WTC11 (cell line): ENCODE measurements around the gene SERINC4. TPM values are rescaled to one million over a fixed set of nuclear protein-coding genes. Genes with fewer than 3 reads are reported as not detected.

Experiments
- CDX4 ChIP-seq: fragments of 250-450 bp; sonication (Bioruptor Pico); IDR thresholded peaks from 2 replicates; pipeline ENCODE4 v1.9.0; 2021; ENCODE audit warnings: moderate library complexity, mild to moderate bottlenecking, inconsistent platforms, borderline replicate concordance
- CREM ChIP-seq: sonication (generic); formaldehyde crosslinking; IDR thresholded peaks from 2 replicates; pipeline ENCODE4 v1.8.1; 2022; ENCODE audit warnings: mild to moderate bottlenecking, missing genetic modification reagents, moderate library complexity
- E2F5 ChIP-seq: sonication (generic); formaldehyde crosslinking; IDR thresholded peaks from 2 replicates; pipeline ENCODE4 v1.8.1; 2022; ENCODE audit warnings: mild to moderate bottlenecking, moderate library complexity, missing genetic modification reagents
- ETV6 ChIP-seq: sonication (generic); formaldehyde crosslinking; IDR thresholded peaks from 2 replicates; pipeline ENCODE4 v1.8.1; 2022; ENCODE audit warnings: mild to moderate bottlenecking, missing genetic modification reagents
- FOXJ3 ChIP-seq: sonication (generic); formaldehyde crosslinking; IDR thresholded peaks from 2 replicates; pipeline ENCODE4 v1.9.0; 2021; ENCODE audit warnings: missing genetic modification reagents, mild to moderate bottlenecking, borderline replicate concordance
- FOXP1 ChIP-seq: sonication (generic); formaldehyde crosslinking; IDR thresholded peaks from 2 replicates; pipeline ENCODE4 v1.8.0; 2022; ENCODE audit warnings: missing genetic modification reagents, mild to moderate bottlenecking, moderate library complexity, borderline replicate concordance
- FOXP4 ChIP-seq: sonication (generic); formaldehyde crosslinking; IDR thresholded peaks from 2 replicates; pipeline ENCODE4 v1.8.0; 2022; ENCODE audit warnings: mild to moderate bottlenecking, missing genetic modification reagents
- GABPB1 ChIP-seq: sonication (generic); formaldehyde crosslinking; IDR thresholded peaks from 2 replicates; pipeline ENCODE4 v1.8.1; 2023; ENCODE audit warnings: mild to moderate bottlenecking, missing genetic modification reagents
- GRHL2 ChIP-seq: fragments of 250-450 bp; sonication (Bioruptor Pico); IDR thresholded peaks from 2 replicates; pipeline ENCODE4 v1.8.0; 2022; ENCODE audit warnings: mild to moderate bottlenecking, moderate library complexity; ENCODE audit not compliant: insufficient replicate concordance, severe bottlenecking
- HMGXB4 ChIP-seq: sonication (generic); formaldehyde crosslinking; IDR thresholded peaks from 2 replicates; pipeline ENCODE4 v1.8.1; 2023; ENCODE audit warnings: mild to moderate bottlenecking, moderate library complexity, missing genetic modification reagents
- IRF2 ChIP-seq: sonication (generic); formaldehyde crosslinking; IDR thresholded peaks from 2 replicates; pipeline ENCODE4 v1.8.0; 2022; ENCODE audit warnings: low read depth, missing genetic modification reagents, borderline replicate concordance
- NFYB ChIP-seq: sonication (generic); formaldehyde crosslinking; conservative IDR thresholded peaks from 2 replicates; pipeline ENCODE4 v1.8.0; 2022; ENCODE audit warnings: low read depth, missing genetic modification reagents
- OVOL2 ChIP-seq: fragments of 250-450 bp; sonication (Bioruptor Pico); IDR thresholded peaks from 2 replicates; pipeline ENCODE4 v1.9.0; 2021; ENCODE audit warnings: mild to moderate bottlenecking, borderline replicate concordance
- PRDM15 ChIP-seq: sonication (generic); formaldehyde crosslinking; IDR thresholded peaks from 2 replicates; pipeline ENCODE4 v1.8.0; 2022; ENCODE audit warnings: missing genetic modification reagents
- RELA ChIP-seq: sonication (generic); formaldehyde crosslinking; IDR thresholded peaks from 2 replicates; pipeline ENCODE4 v1.8.1; 2022; ENCODE audit warnings: missing genetic modification reagents, mild to moderate bottlenecking, borderline replicate concordance
- SMAD4 ChIP-seq: sonication (generic); formaldehyde crosslinking; IDR thresholded peaks from 2 replicates; pipeline ENCODE4 v1.8.0; 2022; ENCODE audit warnings: mild to moderate bottlenecking, missing genetic modification reagents
- SP1 ChIP-seq: sonication (generic); formaldehyde crosslinking; conservative IDR thresholded peaks from 2 replicates; pipeline ENCODE4 v1.8.1; 2022; ENCODE audit warnings: missing genetic modification reagents
- TEAD1 ChIP-seq: sonication (generic); formaldehyde crosslinking; IDR thresholded peaks from 2 replicates; pipeline ENCODE4 v1.8.0; 2022; ENCODE audit warnings: mild to moderate bottlenecking, missing genetic modification reagents
- TP53 ChIP-seq: sonication (generic); formaldehyde crosslinking; IDR thresholded peaks from 2 replicates; pipeline ENCODE4 v1.8.1; 2023; ENCODE audit warnings: mild to moderate bottlenecking, missing genetic modification reagents
- USF1 ChIP-seq: sonication (generic); formaldehyde crosslinking; IDR thresholded peaks from 2 replicates; pipeline ENCODE4 v1.8.0; 2022; ENCODE audit warnings: mild to moderate bottlenecking, missing genetic modification reagents
- ZNF121 ChIP-seq: sonication (generic); formaldehyde crosslinking; IDR thresholded peaks from 2 replicates; pipeline ENCODE4 v1.8.0; 2023; ENCODE audit warnings: missing genetic modification reagents
- ZNF232 ChIP-seq: sonication (generic); formaldehyde crosslinking; IDR thresholded peaks from 2 replicates; pipeline ENCODE4 v1.8.0; 2022; ENCODE audit warnings: mild to moderate bottlenecking, missing genetic modification reagents
- ZNF281 ChIP-seq: sonication (generic); formaldehyde crosslinking; IDR thresholded peaks from 2 replicates; pipeline ENCODE4 v1.8.0; 2023; ENCODE audit warnings: mild to moderate bottlenecking, missing genetic modification reagents
- ZSCAN18 ChIP-seq: fragments of 250-450 bp; sonication (Bioruptor Pico); IDR thresholded peaks from 2 replicates; pipeline ENCODE4 v2.1.2; 2022; ENCODE audit warnings: mild to moderate bottlenecking, moderate library complexity
- total RNA-seq: library from RNA; stranded (reverse); gene quantifications from 3 replicates; pipeline ENCODE4 v1.2.3, GENCODE V29; 2021

The SERINC4 gene
- total RNA-seq, 1 experiment from 2014 or later = not detected

GRCh38 chr15:43824302-43825246 is 24.6 kb upstream of the SERINC4 start, which contains the start of gene MFAP1 (continued):
- no peak for TF ChIP-seq HMGXB4
- TF ChIP-seq E2F5 = peak; percentile 96
- no peak for TF ChIP-seq SMAD4
- TF ChIP-seq ZNF281 = peak; percentile 73; the same call in 1 of the 2 replicates
- no peak for TF ChIP-seq IRF2 (CRISPR knock-in tag)
- TF ChIP-seq ETV6 (CRISPR knock-in tag) = peak; percentile 97
- TF ChIP-seq FOXP1 (CRISPR knock-in tag) = peak; percentile 83
- TF ChIP-seq SP1 (CRISPR knock-in tag) = peak; percentile 53; the same call in 1 of the 2 replicates
- no peak for TF ChIP-seq ZNF121 (CRISPR knock-in tag)
- TF ChIP-seq PRDM15 (CRISPR knock-in tag) = no peak
- TF ChIP-seq RELA (CRISPR knock-in tag) = no peak
- no peak for TF ChIP-seq NFYB
- peak; percentile 87; the same call in 1 of the 2 replicates for TF ChIP-seq FOXP4 (CRISPR knock-in tag)
- no peak for TF ChIP-seq CDX4
- peak; percentile 47; the same call in 1 of the 2 replicates for TF ChIP-seq USF1
- TF ChIP-seq TEAD1 (CRISPR knock-in tag) = peak; percentile 62; the same call in 1 of the 2 replicates
- TF ChIP-seq TP53 (CRISPR knock-in tag) = 0 out of 2 replicates have a peak, but pooled peaks have one; percentile 63
- TF ChIP-seq CREM (CRISPR knock-in tag) = peak; percentile 86
- peak; percentile 85 for TF ChIP-seq GABPB1 (CRISPR knock-in tag)
- no peak for TF ChIP-seq GRHL2 (CRISPR knock-in tag)
- TF ChIP-seq OVOL2 (CRISPR knock-in tag) = no peak
- no peak for TF ChIP-seq ZSCAN18 (CRISPR knock-in tag)
- peak; percentile 95 for TF ChIP-seq ZNF232
- peak; percentile 58; the same call in 1 of the 2 replicates for TF ChIP-seq FOXJ3 (CRISPR knock-in tag)
